ENCODE measurements around the gene SLC16A6.
"Not testable (repeated sequence)": the region's sequence is repeated elsewhere in the genome, so short reads cannot be mapped to it uniquely, and the experiment has no call there.

GRCh38 chr17:68225055-68225454, 65.9 kb downstream of the SLC16A6 start:
- TF ChIP-seq CTCF (IDR thresholded peaks at IDR 0.05; ENCODE audit: poor library complexity, severe bottlenecking); EZH2 (IDR thresholded peaks at IDR 0.05; ENCODE audit: borderline replicate concordance, insufficient read depth, low read length, poor library complexity, severe bottlenecking); REST (IDR thresholded peaks at IDR 0.05; ENCODE audit: borderline replicate concordance); EP300 (conservative IDR thresholded peaks at IDR 0.05; ENCODE audit: poor library complexity, severe bottlenecking); SMC3 (conservative IDR thresholded peaks at IDR 0.05; ENCODE audit: poor library complexity); POLR2AphosphoS5 (IDR thresholded peaks at IDR 0.05); MXI1 (conservative IDR thresholded peaks at IDR 0.05; ENCODE audit: poor library complexity, severe bottlenecking): not testable (repeated sequence)

Data from neural cell (in vitro differentiated cells).